GM19099 (cell line): Measurements from ENCODE around the gene ASCL5.

ENCODE experiments used
- POLR2A ChIP-seq: IDR thresholded peaks from 3 replicates; pipeline ENCODE4 v1.6.1; 2011; ENCODE audit warnings: low read depth; ENCODE audit not compliant: insufficient read length; ENCODE audit errors: extremely low read depth

ASCL5 gene

DNA sequence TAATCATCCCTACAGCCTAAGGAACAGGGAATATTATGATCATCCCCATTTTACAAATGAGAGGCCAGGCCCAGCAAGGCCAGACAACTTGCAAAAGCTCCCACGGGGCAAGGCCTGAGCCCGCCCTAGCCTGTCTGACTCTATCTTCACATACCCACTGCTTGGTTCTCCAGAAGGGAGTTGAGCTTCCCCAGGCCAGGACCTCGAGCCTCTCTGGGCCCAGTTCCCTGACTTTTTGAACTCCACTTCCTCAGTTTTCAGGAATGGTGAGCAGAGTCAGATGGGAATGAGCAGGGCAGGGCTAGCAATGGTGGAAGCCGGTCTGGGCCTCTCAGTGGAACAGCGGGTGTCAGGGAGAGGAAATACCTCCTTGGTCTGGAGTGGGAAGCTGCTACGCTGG is 54.1 kb downstream of the ASCL5 start:
- TF ChIP-seq POLR2A, result no peak

DNA sequence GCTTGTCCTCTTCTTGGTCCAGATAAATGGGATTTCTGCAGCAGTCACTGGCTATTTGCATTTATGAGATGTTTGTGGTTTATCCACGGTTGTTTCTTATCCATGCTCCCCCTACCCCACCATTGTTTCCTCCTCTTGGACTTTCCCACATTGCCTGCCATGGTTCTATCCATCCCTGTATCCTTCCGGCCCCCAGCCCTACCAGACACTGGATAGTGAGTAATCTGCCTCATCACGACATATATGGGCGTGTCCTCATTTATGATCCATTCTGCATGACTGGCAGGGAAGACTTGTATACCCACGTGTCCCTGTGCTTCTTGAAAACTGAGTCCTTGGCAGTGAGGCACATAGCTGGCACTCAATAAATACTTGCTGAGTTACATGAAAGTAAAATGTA is 54.8 kb downstream of the ASCL5 start:
- TF ChIP-seq POLR2A, result no peak

DNA sequence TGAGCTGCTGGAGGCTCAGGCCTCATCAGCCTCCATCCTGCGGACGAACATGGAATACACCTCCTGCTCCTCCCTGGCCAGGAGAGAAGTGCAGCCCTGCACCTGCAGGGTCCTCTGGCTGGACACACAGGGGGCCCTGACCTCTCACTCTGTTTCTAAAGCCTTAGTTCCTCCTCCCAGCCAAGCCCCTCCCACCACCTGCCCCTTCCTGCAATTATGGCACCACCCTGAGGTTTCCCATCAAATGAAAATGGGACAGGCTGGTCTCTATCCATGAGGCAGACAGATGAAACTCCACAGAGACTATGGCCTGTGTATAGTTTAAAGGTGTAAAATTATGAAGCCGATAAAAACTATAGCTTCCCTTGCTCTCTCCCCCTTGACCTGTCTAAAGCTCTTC is 57.3 kb downstream of the ASCL5 start:
- TF ChIP-seq POLR2A, result no peak

DNA sequence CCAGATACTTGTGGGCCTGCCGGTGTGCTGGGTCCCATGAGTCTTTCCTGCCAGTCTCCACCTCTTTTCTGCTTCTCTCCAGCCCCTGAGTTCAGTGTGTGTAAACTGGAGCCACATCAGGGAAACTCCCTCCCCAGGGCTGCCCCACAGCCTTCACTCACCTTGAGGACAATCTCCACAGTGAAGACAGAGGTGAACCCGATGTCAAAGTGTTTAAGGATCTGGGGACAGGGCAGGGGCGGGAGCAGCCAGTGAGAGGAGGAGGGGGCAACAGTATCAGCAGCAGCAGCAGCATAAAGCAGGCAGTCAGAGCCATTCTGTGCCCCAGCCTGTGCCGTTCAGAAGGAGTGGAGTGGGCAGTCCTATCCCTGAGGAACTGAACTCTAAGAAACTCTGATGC is 58.0 kb downstream of the ASCL5 start:
- TF ChIP-seq POLR2A, result no peak

DNA sequence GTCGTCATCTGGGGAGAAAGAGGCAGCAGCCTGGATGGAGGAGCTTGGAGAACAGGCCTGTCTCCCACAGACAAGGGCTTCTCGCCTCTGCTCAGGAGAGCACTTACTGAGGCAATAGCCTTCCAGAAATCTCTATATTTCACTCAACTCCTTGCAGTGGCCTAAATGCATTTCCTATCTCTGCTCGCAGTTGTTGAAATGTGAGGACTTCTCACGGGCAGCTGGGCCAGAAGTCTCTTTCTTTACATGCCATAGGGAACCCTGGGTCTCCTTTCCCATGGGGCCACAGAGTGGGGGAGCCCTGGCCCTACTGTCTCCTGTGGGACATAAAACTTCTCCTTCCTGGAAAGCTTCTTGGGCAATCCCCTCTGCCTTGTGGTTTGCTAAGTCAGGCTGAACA is 60.0 kb downstream of the ASCL5 start:
- TF ChIP-seq POLR2A, result no peak

DNA sequence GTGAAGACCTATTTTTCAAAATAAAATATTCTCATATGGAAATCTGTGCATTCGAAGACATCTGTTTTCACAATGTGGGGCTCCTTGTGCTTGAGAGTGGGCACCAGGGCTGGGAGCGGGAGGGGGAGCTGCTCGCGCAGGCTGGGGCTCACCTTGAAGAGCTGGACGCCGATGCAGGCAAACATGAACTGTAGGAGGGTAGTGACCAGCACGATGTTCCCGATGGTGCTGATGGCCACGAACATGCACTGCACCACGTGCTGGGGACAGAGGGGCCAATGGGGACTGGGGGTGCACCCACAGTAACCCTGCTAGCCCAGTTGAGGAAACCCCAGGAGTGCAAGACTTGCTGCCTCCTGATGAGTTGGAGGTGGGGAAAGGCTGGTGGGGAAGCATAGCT is 61.3 kb downstream of the ASCL5 start:
- no peak for TF ChIP-seq POLR2A

DNA sequence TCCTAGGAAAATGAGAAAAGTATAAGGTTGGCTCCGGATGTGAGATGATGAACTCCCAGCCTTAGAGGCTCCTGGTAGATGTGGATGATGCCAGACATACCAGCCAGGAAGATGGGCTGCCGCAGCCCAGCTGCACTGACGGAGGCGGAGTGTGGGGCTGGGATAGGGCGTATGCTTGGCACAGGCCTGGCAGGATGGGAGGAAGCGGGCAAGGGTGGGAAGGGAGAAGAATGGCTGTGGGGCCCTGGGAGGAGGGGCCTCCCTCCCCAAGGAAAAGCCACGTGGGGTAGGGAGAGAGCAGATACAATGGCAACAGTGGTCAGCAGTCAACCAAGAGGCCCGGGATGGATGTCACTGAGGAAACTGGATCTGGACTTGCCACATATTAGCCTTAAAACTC is 62.2 kb downstream of the ASCL5 start:
- TF ChIP-seq POLR2A, result no peak
